Prostate gland (tissue), 2 donors: ENCODE measurements around the gene SV2B. TPM values are rescaled to one million over a fixed set of nuclear protein-coding genes. Genes with fewer than 3 reads are reported as not detected.

Source experiments
- DNase-seq: peaks from one replicate; pipeline ENCODE4 v3.0.0-alpha.2; 2019; ENCODE audit warnings: low spot score
- H3K27ac ChIP-seq, 2 donors: fragments of 200-600 bp; sonication (generic); 2 replicates each; pipeline ENCODE4 v1.5.1; 2017 to 2019
- H3K27me3 ChIP-seq: fragments of 200-600 bp; sonication (generic); replicated peaks from 2 replicates; pipeline ENCODE4 v1.5.1; 2019; ENCODE audit not compliant: insufficient read depth
- H3K36me3 ChIP-seq, 2 donors: fragments of 200-600 bp; sonication (generic); 1 replicate in 1 of 2; 2 replicates in 1 of 2; pipeline versions ENCODE4 v1.5.1 to v1.8.1; 2017 to 2019
- H3K4me1 ChIP-seq: fragments of 200-600 bp; sonication (generic); replicated peaks from 2 replicates; pipeline ENCODE4 v1.5.1; 2019
- H3K4me3 ChIP-seq, 2 donors: fragments of 200-600 bp; sonication (generic); 2 replicates each; pipeline ENCODE4 v1.5.1; 2017 to 2019
- H3K9me3 ChIP-seq: fragments of 200-600 bp; sonication (generic); 2 replicates; pipeline ENCODE4 v1.5.1; 2017
- CTCF ChIP-seq, 4 experiments: fragments of 200-600 bp in 2 of 4; fragments of 450-650 bp in 2 of 4; sonication (generic) in 2 of 4; IDR thresholded peaks; 1 replicate in 3 of 4; 2 replicates in 1 of 4; pipeline ENCODE4 v1.5.1; 2016 to 2019; ENCODE audit warnings: antibody characterized with exemption in 4 of 4, mild to moderate bottlenecking in 2 of 4, moderate library complexity in 2 of 4
- POLR2A ChIP-seq: fragments of 450-650 bp; IDR thresholded peaks from one replicate; pipeline ENCODE4 v1.6.1; 2016; ENCODE audit warnings: antibody characterized with exemption, mild to moderate bottlenecking
- POLR2AphosphoS5 ChIP-seq: sonication (generic); formaldehyde crosslinking; IDR thresholded peaks from one replicate; pipeline ENCODE4 v1.6.1; 2017; ENCODE audit warnings: antibody characterized with exemption
- WGBS: methylation state at CpG from one replicate; pipeline ENCODE4 v1.1.5; 2018; 5-methylcytosine and 5-hydroxymethylcytosine counted together
- intact Hi-C: fragments of 100-400 bp; cut with DNase I; formaldehyde crosslinking; loops from one replicate; pipeline ENCODE4 v1.14.2; 2022
- total RNA-seq, 2 donors: library from RNA; depleted of rRNA; stranded (reverse); fragments of >200 nt; gene quantifications; one replicate each; pipeline ENCODE4 v1.1.0, GENCODE V29; 2016

SV2B gene
- total RNA-seq, 2 donors from 2014 or later: 2.3 to 5.4 TPM

- WGBS: 88% methylated on average over 3 of the region's 3 CpGs
- Histone ChIP-seq H3K36me3 (no peaks in the 10 kb centered on the region), H3K27ac (no peak overlapping the region), H3K27me3 (no peaks in the 10 kb centered on the region), H3K4me3 (no peak overlapping the region), H3K9me3 (no peaks in the 10 kb centered on the region), H3K4me1 (no peaks in the 10 kb centered on the region)
- DNase-seq: no peak
- TF ChIP-seq CTCF (IDR thresholded peaks at IDR 0.05) (no peak), POLR2AphosphoS5 (no peak), POLR2A (no peak)
- intact Hi-C loops: no loop called here
Observed at GRCh38 chr15:91253605-91254004, 153.5 kb downstream of the SV2B start.

- TF ChIP-seq POLR2A: no peak
- TF ChIP-seq CTCF (IDR thresholded peaks at IDR 0.05): no peak
- no peak for TF ChIP-seq POLR2AphosphoS5
- intact Hi-C loops: no loop called here
- H3K4me1 ChIP-seq: no peaks in the 10 kb centered on the region
- no peaks in the 10 kb centered on the region for H3K27me3 ChIP-seq
- no peaks in the 10 kb centered on the region for H3K9me3 ChIP-seq
- H3K4me3 ChIP-seq: no peak overlapping the region
- DNase-seq: no peak
- no peaks in the 10 kb centered on the region for H3K36me3 ChIP-seq
- WGBS: 77% methylated on average over 3 of the region's 3 CpGs
- peak overlapping the region in 1 of 2 donors; percentile 48 for H3K27ac ChIP-seq
Observed at GRCh38 chr15:91254766-91255165, 154.7 kb downstream of the SV2B start.

- Histone ChIP-seq H3K4me3 (no peak overlapping the region), H3K4me1 (no peaks in the 10 kb centered on the region), H3K27me3 (no peaks in the 10 kb centered on the region), H3K36me3 (no peaks in the 10 kb centered on the region), H3K27ac (peak overlapping the region in 1 of 2 donors; percentile 48), H3K9me3 (no peaks in the 10 kb centered on the region)
- intact Hi-C loops: no loop called here
- no peak for TF ChIP-seq POLR2A
- no peak for TF ChIP-seq POLR2AphosphoS5
- no peak for TF ChIP-seq CTCF (IDR thresholded peaks at IDR 0.05)
- 44% methylated on average over 3 of the region's 3 CpGs for WGBS
- DNase-seq: no peak
Observed at GRCh38 chr15:91255670-91256192, 155.7 kb downstream of the SV2B start.

GRCh38 chr15:91257746-91258414, 157.8 kb downstream of the SV2B start:
- Histone ChIP-seq H3K27ac (peak overlapping the region in 1 of 2 donors; percentile 48), H3K36me3 (no peaks in the 10 kb centered on the region), H3K4me1 (peaks cover 6% of the 10 kb centered on the region), H3K4me3 (no peak overlapping the region), H3K9me3 (no peaks in the 10 kb centered on the region), H3K27me3 (no peaks in the 10 kb centered on the region)
- TF ChIP-seq POLR2A (no peak), CTCF (IDR thresholded peaks at IDR 0.05) (no peak), POLR2AphosphoS5 (no peak)
- intact Hi-C loops: no loop called here
- 84% methylated on average over 6 of the region's 6 CpGs for WGBS
- DNase-seq: no peak

- no peak for TF ChIP-seq CTCF (IDR thresholded peaks at IDR 0.05)
- TF ChIP-seq POLR2A: no peak
- TF ChIP-seq POLR2AphosphoS5: no peak
- H3K27ac ChIP-seq: peak overlapping the region in 1 of 2 donors; percentile 48
- H3K36me3 ChIP-seq: no peaks in the 10 kb centered on the region
- intact Hi-C loops: no loop called here
- no peak overlapping the region for H3K4me3 ChIP-seq
- no peak for DNase-seq
- H3K9me3 ChIP-seq: no peaks in the 10 kb centered on the region
- H3K4me1 ChIP-seq: peaks cover 8% of the 10 kb centered on the region
- WGBS: 64% methylated on average over 6 of the region's 6 CpGs
- no peaks in the 10 kb centered on the region for H3K27me3 ChIP-seq
Observed at GRCh38 chr15:91258415-91258759, 158.3 kb downstream of the SV2B start.
